HL-60/S4 treated with phorbol 12-myristate 13-acetate at 8.2 ng/mL for 4 days and 3 days (cell line): ENCODE results near the gene CATSPER4.

Experiments
- in situ Hi-C: fragments of 300-500 bp; cut with MboI; formaldehyde crosslinking; loops from 2 replicates; pipeline ENCODE4 v1.15.0; 2022; ENCODE audit warnings: low sequenced_read_pairs

The CATSPER4 gene

DNA sequence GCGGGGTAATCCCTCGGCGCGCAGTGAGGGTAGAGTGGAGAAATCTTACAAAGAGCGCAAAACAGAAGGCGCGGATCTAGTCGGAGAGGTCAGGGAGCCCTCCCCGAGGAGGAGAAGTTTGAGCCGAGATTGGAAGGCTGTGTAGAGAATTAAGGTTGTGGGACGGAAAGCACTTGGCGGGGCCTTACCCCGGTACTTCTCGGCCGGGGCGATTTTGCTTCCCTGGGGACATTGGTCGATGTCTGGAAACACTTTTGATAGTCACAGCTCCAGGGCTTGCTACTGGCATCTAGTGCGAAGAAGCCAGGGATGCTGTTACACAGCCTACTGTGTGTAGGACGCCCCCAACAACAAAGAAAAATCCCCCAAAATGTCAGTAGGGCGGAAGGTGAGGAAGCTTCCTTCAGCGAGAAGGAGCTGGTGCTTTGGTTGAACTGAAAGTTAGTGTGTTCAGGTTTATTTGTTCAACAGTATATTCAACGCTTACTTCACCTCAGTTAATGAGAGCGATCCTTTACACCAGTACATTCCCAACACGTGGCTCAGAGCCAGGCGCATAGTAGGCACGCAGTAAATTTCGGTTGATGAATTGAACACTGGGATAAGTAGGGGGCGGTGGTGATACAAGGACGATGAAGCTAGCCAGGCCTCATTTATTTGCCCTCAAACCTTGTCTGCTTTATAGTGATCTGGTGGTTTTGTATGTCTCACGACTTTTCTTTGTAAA lies 44.4 kb downstream of the CATSPER4 start:
- in situ Hi-C loops, result no loop called here

DNA sequence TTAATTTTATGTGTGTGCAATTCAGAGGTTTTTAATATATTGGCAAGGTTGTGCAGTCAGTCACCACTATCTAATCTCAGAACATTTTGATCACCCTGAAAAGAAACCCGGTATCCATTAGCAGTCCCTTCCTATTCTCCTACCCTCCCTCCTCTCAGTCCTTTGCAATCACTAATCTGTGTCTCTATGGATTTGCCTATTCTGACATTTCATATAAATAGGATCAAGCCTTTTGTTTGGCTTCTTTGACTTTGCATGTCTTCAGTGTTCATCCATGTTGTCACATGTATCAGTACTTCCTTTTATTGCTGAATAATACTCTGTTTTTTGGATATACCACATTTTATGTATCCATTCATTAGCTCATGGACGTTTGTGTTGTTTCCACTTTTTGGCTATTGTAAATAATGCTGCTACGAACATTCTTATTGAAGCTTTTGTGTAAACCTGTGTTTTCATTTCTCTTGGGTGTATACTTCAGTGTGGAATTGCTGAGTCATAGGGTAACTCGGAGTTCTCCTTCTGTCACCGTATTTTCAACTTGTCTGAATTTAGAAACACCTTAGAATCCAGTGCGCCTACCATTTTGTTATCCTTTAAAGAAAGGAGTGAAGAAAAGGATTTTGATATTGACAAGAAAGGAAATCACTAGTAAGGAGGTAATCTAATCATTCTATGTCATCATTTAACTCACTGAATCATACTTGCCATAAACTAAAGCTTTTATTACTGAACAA lies 47.0 kb downstream of the CATSPER4 start:
- in situ Hi-C loops, result no loop called here

DNA sequence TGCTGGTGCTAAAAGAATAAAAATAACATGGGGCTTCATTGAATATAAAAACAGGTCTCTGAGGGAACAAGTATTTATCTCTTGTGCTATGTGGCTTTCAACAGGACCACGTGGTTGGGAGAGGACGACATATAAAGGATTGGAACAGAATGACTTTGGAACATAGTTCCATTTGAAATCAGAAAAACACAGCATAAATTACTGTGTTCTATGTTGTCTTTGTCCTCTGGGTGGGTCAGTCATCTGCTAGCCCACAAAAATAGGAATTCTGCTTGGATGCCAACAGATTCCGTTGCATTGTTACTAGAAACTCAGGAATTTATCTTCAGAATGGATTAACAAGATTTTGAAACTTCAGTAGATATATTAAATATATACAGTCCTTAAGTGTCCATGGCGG lies 49.5 kb downstream of the CATSPER4 start:
- in situ Hi-C loops, result no loop called here
